HepG2 (cell line): ENCODE data around the gene MYCBPAP. TPM values are rescaled to one million over a fixed set of nuclear protein-coding genes. Genes with fewer than 3 reads are reported as not detected.

Experiments
- ARNT2 ChIP-seq: sonication (generic); formaldehyde crosslinking; IDR thresholded peaks from 2 replicates; pipeline ENCODE4 v1.8.0; 2022; ENCODE audit warnings: mild to moderate bottlenecking, low read depth, missing genetic modification reagents, moderate library complexity
- ESRRA ChIP-seq: sonication (generic); formaldehyde crosslinking; IDR thresholded peaks from 2 replicates; pipeline ENCODE4 v1.5.1; 2020; ENCODE audit warnings: mild to moderate bottlenecking, low read depth, missing genetic modification reagents
- GATAD2A ChIP-seq: IDR thresholded peaks from 2 replicates; pipeline ENCODE4 v1.6.1; 2016
- GPN1 ChIP-seq: sonication (generic); formaldehyde crosslinking; IDR thresholded peaks from 2 replicates; pipeline ENCODE4 v1.5.1; 2020; ENCODE audit warnings: missing genetic modification reagents, borderline replicate concordance
- JDP2 ChIP-seq: sonication (generic); formaldehyde crosslinking; IDR thresholded peaks from 2 replicates; pipeline ENCODE4 v1.8.1; 2022; ENCODE audit warnings: missing genetic modification reagents, borderline replicate concordance
- KMT2A ChIP-seq: sonication (generic); formaldehyde crosslinking; IDR thresholded peaks from 2 replicates; pipeline ENCODE4 v1.4.0; 2020; ENCODE audit warnings: missing genetic modification reagents
- MED1 ChIP-seq: sonication (generic); formaldehyde crosslinking; IDR thresholded peaks from 2 replicates; pipeline ENCODE4 v1.4.0; 2020; ENCODE audit warnings: missing genetic modification reagents
- MLXIP ChIP-seq: sonication (generic); formaldehyde crosslinking; IDR thresholded peaks from 2 replicates; pipeline ENCODE4 v1.9.0; 2021; ENCODE audit warnings: missing genetic modification reagents, borderline replicate concordance
- NR2C2 ChIP-seq: sonication (generic); formaldehyde crosslinking; IDR thresholded peaks from 2 replicates; pipeline ENCODE4 v1.4.0; 2020; ENCODE audit warnings: missing genetic modification reagents, mild to moderate bottlenecking, moderate library complexity, borderline replicate concordance
- NR2F1 ChIP-seq, 2 experiments: fragments of 450-650 bp in 1 of 2; formaldehyde crosslinking in 1 of 2; IDR thresholded peaks; 2 replicates each; pipeline versions ENCODE4 v1.5.0 to v1.6.1; 2016 to 2020; ENCODE audit warnings: mild to moderate bottlenecking in 1 of 2, missing compliant biosample characterization in 1 of 2, missing genetic modification reagents in 1 of 2, moderate library complexity in 1 of 2
- REL ChIP-seq: sonication (generic); formaldehyde crosslinking; conservative IDR thresholded peaks from 2 replicates; pipeline ENCODE4 v1.8.0; 2022; ENCODE audit warnings: mild to moderate bottlenecking, missing genetic modification reagents, moderate library complexity
- TAF15 ChIP-seq: fragments of 200-400 bp; formaldehyde crosslinking; IDR thresholded peaks from one replicate; pipeline ENCODE4 v1.6.1; 2018; ENCODE audit warnings: mild to moderate bottlenecking, low read depth, low read length; ENCODE audit not compliant: poor library complexity, severe bottlenecking
- YEATS4 ChIP-seq: sonication (generic); formaldehyde crosslinking; IDR thresholded peaks from 2 replicates; pipeline ENCODE4 v1.4.0; 2020; ENCODE audit warnings: missing genetic modification reagents, borderline replicate concordance
- YY1 ChIP-seq: IDR thresholded peaks from 2 replicates; pipeline ENCODE4 v1.6.1; 2011; ENCODE audit warnings: low read length, low read depth, moderate library complexity, mild to moderate bottlenecking; ENCODE audit not compliant: insufficient read depth, insufficient replicate concordance
- ZBTB46 ChIP-seq: sonication (generic); formaldehyde crosslinking; IDR thresholded peaks from 2 replicates; pipeline ENCODE4 v1.4.0; 2020; ENCODE audit warnings: mild to moderate bottlenecking, missing genetic modification reagents, borderline replicate concordance
- ZFP1 ChIP-seq: IDR thresholded peaks from 2 replicates; pipeline ENCODE4 v1.6.1; 2016
- ZNF160 ChIP-seq: sonication (generic); formaldehyde crosslinking; IDR thresholded peaks from 2 replicates; pipeline ENCODE4 v1.8.0; 2022; ENCODE audit warnings: mild to moderate bottlenecking, inconsistent platforms, missing genetic modification reagents
- ZNF224 ChIP-seq: sonication (generic); formaldehyde crosslinking; IDR thresholded peaks from 2 replicates; pipeline ENCODE4 v1.5.0; 2020; ENCODE audit warnings: mild to moderate bottlenecking, missing genetic modification reagents
- ZNF275 ChIP-seq: sonication (generic); formaldehyde crosslinking; IDR thresholded peaks from 2 replicates; pipeline ENCODE4 v1.8.0; 2022; ENCODE audit warnings: missing genetic modification reagents, mild to moderate bottlenecking, inconsistent platforms, borderline replicate concordance
- ZNF280B ChIP-seq: sonication (generic); formaldehyde crosslinking; IDR thresholded peaks from 2 replicates; pipeline ENCODE4 v1.5.0; 2020; ENCODE audit warnings: missing genetic modification reagents, mild to moderate bottlenecking, borderline replicate concordance
- ZNF451 ChIP-seq: sonication (generic); formaldehyde crosslinking; IDR thresholded peaks from 2 replicates; pipeline ENCODE4 v1.5.0; 2020; ENCODE audit warnings: mild to moderate bottlenecking, missing genetic modification reagents
- polyA plus RNA-seq, 8 experiments: library from polyadenylated mRNA; depleted of rRNA in 3 of 8; stranded (reverse) in 7 of 8; unstranded in 1 of 8; fragments of >200 nt; fragmentation: Illumina TruSeq in 4 of 8; extraction: Trizol in 4 of 8; gene quantifications; 2 replicates each; pipeline versions ENCODE4 v1.2.1 to v1.2.3, GENCODE V29; 2011 to 2016; ENCODE audit warnings: low read depth in 4 of 8, missing spikeins in 1 of 8, mixed read lengths in 1 of 8; ENCODE audit not compliant: insufficient read depth in 1 of 8
- total RNA-seq, 5 experiments: library from RNA; depleted of rRNA; stranded (reverse); fragments of >200 nt; fragmentation: Illumina TruSeq; extraction: Trizol; gene quantifications; 2 replicates each; pipeline ENCODE4 v1.2.3, GENCODE V29; 2016; ENCODE audit warnings: low read depth in 1 of 5

The MYCBPAP gene
- total and polyA plus RNA-seq, 2 of the 13 experiments (the other 11 are each of a cell fraction or from before 2014, with no cell fraction given): 0.22 to 0.24 TPM

DNA sequence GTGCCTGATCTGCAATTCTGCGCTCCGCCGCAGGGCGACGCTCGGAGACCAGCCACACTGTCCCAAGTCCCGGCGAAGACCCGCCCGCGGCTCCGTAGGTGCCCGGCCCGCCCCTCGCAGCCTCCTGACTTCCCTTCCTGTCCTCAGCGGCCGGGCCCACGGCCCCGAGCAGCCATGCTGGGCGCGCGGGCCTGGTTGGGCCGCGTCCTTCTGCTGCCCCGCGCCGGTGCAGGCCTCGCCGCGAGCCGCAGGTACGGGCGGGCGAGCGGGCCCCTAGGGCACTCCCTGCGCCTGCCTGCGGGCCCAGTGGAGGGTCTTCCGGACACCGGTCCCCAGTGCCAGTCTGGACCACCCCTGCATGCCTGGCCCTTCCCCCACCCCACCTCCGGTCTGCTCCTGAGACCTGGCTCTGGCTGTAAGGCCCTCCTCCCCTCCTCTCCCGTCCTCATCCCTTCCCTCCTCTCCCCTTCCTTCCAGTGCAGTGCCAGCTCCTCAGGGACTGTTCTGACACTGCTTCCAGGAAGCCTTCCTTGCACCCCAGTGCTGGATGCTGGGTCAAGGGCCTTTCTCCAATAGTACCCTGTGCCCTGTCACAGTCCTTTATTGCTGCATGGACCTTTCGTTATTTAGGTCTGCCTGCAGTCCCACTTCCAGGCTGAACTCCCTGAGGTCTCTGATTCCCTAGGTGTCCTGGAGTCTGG, 38.9 kb downstream of the MYCBPAP start, which contains the start of gene SPATA20 (continued):
- TF ChIP-seq TAF15 (peak; percentile 93), ZNF224 (CRISPR knock-in tag) (no peak), ARNT2 (CRISPR knock-in tag) (peak; percentile 92), JDP2 (CRISPR knock-in tag) (no peak), YEATS4 (peak; percentile 84), ZNF280B (no peak), GPN1 (CRISPR knock-in tag) (no peak; the same call in 1 of the 2 replicates), GATAD2A (CRISPR knock-in tag) (peak; percentile 76), NR2C2 (peak; percentile 68), ZNF275 (no peak), ZNF451 (CRISPR knock-in tag) (peak; percentile 49; the same call in 1 of the 2 replicates), NR2F1 (CRISPR knock-in tag; IDR thresholded peaks at IDR 0.05) (no peak), ZNF160 (CRISPR knock-in tag) (peak; percentile 74), MED1 (CRISPR knock-in tag) (peak; percentile 80), KMT2A (CRISPR knock-in tag) (peak; percentile 72), REL (CRISPR knock-in tag) (0 out of 2 replicates have a peak, but pooled peaks have one; percentile 33), MLXIP (0 out of 2 replicates have a peak, but pooled peaks have one; percentile 52), YY1 (peak; percentile 91), ZBTB46 (CRISPR knock-in tag) (0 out of 2 replicates have a peak, but pooled peaks have one; percentile 76), ESRRA (CRISPR knock-in tag) (peak; percentile 59; the same call in 1 of the 2 replicates), ZFP1 (CRISPR knock-in tag) (peak; percentile 54; the same call in 1 of the 2 replicates)
